Erythroblast (primary cell): ENCODE results near the gene BPNT1.
"Not testable (repeated sequence)": the region's sequence is repeated elsewhere in the genome, so short reads cannot be mapped to it uniquely, and the experiment has no call there.

Experiments used
- GATA1 ChIP-seq: IDR thresholded peaks from 2 replicates; pipeline ENCODE4 v1.6.1; 2011; ENCODE audit warnings: low read depth, mild to moderate bottlenecking, control low read depth, low read length, moderate library complexity
- POLR2A ChIP-seq: IDR thresholded peaks from 2 replicates; pipeline ENCODE4 v1.6.1; 2011; ENCODE audit warnings: mild to moderate bottlenecking, low read length

DNA sequence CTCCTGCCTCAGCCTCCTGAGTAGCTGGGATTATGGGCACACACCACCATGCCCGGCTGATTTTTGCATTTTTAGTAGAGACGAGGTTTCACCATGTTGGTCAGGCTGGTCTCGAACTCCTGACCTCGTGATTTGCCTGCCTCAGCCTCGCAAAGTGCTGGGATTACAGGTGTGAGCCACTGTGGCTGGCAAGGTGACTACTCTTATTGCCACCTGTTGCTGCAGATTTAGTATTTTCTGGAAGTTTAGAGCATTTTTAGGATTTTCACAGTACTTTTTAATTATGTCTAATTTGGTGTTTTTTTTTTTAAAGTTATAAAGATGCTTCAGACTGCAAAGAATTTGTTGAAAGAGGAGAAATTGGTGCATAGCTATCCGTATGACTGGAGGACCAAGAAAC lies 20.9 kb upstream of the BPNT1 start:
- TF ChIP-seq POLR2A, GATA1: not testable (repeated sequence)
